Hypothalamus (tissue), 51 donors: Measurements from ENCODE around the gene MACO1.

ENCODE experiments used
- DNase-seq, 51 donors: peaks; one replicate each; lab custom pipeline; 2025; lab: John Stamatoyannopoulos, UW

Gene MACO1

DNA sequence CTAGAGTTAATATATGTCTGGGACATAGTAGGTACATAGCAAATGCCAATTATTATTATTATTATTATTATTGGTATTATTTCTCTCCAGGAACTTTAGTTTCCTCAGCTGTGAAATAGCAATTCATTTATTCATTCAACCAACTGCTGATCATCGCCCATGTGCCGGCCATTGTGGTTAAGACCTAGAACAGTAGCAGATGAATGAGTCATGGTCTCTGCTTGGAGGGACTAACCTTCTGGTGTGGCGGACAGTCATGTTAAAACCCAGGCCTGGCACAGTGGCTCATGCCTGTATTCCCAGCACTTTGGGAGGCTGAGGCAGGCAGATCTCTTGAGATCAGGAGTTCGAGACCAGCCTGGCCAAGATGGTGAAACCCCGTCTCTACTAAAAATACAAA, 88.9 kb downstream of the MACO1 start:
- no peak for DNase-seq

DNA sequence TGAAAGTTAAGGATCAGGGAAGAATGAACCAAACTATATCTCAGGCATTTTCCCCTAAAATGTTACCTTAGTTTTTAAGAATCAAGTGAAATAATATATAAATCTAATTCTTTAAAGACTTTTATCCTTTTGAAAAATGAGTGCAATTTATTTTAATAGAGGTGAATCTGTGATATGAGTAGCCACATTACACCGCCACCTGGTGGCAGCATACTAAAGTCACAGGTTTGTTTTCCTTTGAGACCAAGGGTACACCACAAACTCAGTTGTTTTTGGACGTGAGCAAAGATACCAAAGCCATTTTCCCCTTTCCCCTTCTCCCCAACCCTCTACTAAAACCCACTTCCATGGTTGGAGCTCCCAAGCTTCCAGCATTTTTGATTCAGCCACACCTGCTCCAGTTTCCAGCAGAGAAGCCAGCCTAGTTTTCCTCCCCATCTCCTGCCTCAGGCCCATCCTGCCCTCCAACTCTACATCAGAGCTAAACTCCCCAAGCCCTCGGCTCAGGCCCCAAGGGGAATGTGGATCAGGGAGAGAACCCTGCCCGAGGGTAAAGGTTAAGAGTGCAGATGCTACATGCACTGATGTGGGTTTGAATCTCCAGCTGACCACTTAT, 89.9 kb downstream of the MACO1 start:
- peak in 32 of 51 donors; percentile 9 to 81 (median 40) for DNase-seq

DNA sequence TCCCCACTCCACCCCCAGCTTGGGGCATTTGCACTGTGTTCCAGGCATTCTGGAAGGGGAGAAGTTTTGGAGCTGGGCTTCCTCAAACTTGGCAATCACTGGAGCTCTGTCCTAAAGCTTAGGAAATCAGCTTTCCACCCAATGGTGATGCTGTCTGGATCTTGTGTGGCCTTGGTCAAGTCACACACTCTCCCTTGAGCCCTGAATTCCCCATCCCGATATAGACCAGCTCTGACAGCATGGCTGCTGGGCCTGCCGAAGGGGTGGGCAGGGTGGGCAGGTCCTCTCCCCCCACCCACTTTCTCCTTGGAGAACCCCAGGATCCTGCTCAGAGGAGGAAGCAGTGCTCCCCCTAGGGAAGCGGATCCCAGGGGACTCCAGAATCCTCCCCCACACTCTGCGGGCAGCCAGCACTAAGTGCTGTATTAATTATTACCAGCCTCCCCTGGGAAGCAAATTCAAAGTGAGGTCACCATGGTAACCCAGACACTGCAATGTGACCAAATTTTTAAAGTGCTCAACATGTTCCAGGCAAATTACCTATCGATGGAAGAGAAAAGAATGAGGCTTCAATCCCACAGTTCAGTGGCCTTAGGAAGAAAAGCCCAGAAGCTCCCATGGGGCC, 91.4 kb downstream of the MACO1 start:
- peak in 4 of 51 donors; percentile 8 to 37 (median 14) for DNase-seq

DNA sequence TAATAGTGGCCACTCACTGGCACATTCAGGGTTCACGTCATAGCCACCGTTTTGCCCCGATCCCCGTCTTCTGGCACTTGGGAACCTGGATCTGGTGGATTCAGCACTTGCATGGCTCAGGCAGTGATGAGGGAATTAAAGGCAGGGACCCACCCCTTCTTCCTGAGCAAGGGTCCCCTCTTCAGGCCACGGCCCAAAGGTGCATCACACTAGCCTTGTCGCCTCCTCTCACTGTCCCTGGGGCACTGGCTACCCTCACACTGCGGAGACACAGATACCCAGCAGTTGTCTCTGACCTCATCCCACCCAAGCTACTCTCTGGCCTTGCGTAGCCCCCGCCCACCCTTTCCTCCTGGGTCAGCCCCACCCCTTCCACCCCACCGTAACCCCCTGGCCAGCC, 92.8 kb downstream of the MACO1 start:
- DNase-seq, result no peak

DNA sequence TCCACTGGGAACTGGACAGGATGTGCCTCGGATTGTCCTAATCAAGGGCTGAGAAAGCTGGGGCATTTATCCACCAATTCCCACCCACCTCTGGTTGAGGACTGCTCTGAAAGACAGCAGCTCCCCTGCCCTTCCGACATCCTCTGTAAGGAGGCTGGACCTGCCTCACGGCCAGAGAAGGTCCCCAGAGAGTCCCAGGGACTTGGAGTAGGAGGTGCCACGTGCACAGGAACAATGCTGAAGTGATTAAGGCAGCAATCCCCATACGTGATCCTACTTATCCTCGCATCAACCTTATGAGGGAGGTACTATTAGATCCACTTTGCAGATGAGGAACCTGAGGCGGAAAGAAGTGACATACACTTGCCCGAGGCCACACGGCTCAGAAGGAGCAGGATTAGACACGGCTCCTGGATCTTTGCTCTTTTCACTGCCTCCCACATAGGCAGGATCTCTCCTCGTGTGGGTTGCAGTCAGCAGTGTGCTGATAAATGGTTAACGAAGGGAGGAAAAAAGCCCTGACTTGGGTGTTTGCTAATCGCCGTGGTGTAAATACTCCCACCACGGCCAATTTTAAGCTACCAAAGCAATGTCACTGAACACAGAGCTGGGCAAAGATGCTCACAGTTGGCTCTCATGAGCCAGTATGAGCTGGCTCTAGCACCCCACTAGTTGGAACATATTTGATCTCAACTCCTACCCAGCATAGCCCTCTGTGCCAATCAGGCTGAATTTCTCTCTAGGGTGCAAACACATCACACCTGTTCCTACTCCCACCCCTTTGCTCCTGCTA, 94.1 kb downstream of the MACO1 start:
- peak in 1 of 51 donors; percentile 37 for DNase-seq

DNA sequence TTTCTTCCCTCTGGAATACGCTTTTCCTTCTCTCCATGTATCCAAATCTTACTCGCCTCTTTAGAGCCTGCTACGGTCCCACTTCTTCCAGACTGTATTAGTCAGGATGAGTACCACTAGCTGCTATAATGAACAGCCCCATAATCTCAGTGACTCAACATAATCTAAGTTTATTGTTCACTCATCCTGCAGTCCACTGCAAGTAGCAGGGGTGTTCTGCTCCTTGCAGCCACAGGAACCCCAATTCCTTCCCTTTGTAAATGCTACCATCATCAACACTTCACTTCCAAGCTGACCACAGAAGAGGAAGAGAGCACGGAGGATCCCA, 94.6 kb downstream of the MACO1 start:
- no peak for DNase-seq

DNA sequence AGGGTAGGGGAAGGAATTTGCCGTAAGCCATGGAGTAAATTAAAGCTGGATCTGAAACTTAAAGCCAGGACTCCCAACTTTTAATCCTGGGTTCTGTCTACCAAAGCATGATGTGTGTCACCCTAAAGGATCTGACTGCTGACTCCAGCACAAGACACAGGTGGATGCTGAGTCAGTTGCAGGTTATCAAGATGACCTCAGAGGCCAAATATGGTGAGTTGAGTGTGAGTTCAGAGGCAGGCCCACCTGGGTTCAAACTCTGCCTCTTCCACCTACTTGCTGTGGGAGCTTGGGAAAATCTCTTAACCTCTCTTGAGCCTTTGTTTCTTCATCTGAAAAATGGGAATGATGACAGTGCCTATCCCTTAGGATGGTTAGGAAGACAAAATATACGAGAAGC, 96.1 kb downstream of the MACO1 start:
- no peak for DNase-seq

DNA sequence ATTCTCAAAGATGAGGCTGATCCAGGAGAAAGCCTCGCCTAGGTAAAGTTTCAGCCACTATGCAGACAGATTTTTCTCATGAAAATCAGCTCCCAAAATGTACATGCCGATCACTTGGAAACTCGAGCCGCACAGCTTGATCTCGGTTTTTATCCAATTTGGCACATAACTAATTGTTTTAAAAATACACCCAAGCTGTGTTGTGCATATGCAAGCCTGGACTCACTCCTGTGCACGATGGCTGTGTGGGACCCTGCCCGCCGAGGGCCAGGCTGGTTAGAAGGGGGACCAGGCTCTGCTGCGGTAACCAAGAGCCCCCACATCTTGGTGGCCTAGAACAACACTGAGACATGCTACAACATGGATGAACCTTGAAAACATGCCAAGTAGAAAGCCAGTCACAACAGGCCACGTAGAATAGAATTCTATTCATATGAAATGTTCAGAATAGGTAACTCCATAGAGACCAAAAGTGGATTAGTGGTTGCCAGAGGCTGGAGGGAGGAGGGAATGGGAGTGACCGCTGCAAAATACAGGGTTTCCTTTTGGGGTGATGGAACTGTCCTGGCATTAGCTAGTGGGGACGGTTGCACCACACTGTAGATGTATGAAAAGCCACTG, 96.6 kb downstream of the MACO1 start:
- no peak for DNase-seq

DNA sequence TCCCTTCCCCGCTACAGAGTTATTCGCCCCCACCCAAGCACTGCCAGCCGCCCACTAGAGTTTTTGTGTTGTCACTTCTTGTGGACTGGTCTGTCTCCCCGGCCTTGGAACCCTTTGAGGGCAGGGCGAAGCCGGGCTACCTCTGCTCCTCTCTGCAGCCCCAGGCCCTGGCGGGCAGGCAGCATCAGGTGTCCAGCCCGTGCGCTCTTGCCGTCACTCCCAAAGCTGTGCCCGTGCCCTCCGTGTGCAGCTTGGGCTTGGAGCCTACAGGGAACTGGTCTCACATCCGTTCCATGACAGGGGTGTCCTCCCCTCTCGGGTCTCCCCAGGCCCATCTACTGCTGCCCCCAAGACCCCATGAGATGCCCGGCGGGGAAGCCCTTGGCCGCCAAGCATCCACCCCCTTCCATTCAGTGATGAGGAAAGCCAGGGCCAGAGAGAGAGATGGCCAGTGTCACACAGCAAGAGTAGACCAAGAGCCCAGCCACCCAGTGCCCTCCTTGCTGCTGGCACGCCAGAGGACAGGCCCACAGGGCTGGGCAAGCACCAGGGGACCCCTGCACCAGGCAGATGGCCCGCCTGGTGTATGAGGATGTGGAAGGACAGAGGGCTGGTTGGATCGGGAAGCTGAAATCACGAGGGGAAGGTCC, 97.4 kb downstream of the MACO1 start:
- no peak for DNase-seq

DNA sequence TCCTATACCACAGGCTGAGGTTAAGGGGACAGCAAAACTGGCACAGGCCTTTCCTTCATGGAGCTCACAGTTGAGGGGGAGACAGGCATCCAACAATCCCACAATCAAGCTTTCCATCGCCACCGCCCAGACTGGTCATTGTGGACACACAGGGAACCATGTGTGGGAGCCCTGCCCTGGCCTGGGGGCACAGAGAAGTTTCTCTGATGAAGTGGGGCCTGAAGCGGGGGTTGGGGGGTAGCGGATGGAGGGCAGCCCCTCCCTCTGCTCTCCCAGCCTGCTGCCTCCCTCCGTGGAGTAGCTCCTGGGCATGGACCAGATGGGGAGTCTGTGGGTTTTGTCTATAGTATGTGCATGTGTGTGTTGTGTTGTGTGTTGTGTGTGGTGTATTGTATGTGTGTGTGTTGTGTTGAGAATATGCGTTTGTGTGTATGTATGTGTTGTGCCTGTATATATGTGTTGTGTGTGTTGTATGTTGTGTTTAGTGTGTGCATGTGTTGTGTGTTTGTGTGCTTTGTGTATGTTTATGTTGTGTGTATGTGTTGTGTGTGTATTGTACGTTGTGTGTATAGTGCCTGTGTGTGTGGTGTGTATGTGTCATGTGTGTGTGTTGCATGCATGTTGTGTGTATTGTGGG, 98.3 kb downstream of the MACO1 start:
- DNase-seq, result no peak

DNA sequence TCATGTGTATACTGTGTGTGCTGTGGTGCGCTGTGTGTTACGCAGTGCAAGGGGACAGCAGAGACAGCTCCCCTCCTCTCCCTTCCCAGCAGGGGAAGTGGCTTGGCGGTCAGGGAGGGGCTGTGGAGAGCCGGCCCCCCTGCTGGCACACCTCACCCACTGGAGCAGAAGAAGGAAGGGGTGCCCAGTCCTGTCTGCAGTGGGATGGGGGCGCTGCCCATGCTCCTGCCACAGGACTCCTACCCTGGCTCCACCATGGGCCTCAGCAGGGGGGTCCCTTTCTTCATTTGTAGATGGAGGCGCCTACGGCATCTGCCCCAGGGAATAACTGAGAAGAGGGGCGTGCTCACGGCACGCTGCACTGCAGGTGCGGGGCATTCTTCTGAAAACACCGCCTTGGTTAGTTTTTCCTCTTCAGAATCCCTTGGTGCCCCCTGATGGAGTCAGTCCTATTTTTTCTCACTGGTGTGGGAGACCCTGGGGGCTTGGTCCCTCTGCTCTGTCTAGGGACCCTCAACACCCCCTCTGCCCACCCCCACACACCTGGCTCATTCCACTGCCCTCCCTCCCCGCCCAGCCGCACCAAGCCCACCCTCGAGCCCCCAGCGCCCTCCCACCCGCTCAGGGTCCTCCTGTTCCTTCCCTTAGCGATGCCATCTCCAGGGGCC, 99.0 kb downstream of the MACO1 start:
- DNase-seq, result no peak

DNA sequence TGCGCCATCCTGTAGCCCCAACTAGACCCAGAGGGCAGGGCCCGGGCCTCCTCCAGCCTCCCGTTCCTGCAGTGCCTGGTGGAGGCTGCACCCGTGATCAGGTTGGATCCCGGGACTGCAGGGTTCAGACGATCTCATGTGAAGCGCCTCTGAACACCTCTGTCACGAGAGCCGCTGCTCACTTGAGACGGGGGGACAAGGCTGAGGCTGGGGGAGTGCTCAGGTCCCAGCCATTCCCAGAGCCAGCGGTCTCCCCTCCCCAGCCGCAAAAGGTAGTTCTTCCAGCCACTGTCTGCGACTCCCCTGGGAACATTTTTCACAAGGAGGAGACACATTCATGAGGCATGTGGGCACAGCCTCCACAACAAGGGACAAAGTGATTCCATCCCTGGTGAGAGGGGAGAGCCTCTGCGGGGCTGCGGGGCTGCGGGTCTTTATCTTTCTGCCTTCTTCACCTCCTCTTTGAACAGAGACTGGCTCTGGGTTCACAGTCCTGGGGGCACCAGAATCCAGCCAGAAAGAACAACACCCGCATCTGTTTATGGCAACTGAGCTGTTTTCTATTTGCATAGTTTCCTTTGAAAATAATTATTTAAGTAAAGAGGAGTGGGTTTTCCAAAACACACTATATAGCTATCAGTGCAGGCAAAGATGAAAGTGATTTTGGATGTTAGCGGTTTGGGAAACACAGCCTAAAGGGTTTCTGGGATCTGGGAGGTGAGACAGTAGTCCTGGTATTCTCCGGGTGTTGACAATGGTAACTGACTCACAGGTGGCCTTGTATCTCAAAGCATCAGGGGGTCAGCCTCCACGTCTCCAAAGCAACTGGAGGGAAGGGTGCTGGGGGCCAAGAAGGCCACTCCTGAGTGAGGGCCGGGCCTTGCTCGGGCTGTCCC, 99.7 kb downstream of the MACO1 start:
- DNase-seq, result no peak

DNA sequence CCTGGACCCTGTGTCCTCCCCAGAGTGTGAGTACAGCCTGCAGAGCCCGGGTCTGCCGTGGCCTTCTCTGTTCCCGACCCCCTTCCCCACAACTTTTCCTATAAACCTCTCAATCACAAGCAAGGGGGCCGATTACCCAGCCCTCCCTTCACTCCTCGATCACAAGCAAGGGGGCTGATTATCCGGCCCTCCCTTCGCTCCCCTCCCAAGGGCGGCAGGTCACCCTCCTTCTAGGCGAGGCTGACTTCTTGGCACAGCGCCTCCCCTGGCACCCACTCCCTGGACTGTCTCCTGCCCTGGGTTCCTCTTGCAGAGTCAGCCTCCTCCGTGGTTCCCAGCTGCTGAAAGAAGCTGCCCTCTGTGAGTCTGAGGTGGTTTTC, 100.4 kb downstream of the MACO1 start:
- DNase-seq, result no peak

DNA sequence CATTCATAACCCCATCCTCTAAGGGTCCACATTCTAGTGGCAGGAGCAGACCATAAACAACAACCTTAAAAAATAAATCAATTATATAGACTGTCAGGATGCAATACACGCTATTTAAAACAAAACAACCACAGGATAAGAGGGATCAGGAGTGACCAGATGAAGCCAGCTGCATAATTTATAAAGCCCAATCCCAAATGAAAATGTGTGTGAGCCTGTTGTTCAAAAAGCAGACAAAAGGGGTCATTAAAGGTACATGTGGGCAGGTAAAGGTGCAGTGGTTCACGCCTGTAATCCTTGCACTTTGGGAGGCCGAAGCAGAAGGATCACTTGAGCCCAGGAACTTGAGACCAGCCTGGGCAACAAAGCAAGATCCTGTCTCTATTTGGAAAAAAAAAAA, 102.3 kb downstream of the MACO1 start:
- no peak for DNase-seq

DNA sequence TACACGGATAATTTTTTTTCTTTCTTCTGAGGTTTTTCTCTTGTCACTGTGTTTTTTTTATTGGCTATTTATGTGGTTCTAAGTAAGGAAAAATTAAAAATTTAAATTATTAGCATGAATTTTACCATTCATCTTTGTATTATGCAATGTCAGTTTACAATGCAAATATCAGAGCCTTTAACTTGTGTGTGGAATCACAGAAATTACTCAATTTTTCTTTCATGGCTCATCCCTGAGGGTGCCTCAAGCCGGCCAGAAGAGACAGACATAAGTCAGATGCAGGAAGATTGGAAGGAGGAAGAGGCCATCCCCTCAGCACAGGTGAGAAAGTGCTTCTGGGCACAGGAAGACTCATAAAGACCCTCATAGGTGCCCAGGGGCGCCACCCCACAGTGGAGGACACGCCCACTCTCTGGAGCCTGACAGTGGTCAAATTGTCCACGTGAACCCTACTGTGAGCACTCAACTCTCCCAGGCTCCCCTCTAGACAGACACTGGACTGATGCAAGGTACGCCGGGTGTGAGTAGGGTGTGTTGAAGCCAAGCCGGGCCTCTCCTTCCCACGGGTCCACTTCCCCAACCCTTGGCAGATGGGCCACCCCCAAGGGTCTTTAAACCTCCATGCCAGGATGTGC, 103.2 kb downstream of the MACO1 start:
- DNase-seq, result no peak

DNA sequence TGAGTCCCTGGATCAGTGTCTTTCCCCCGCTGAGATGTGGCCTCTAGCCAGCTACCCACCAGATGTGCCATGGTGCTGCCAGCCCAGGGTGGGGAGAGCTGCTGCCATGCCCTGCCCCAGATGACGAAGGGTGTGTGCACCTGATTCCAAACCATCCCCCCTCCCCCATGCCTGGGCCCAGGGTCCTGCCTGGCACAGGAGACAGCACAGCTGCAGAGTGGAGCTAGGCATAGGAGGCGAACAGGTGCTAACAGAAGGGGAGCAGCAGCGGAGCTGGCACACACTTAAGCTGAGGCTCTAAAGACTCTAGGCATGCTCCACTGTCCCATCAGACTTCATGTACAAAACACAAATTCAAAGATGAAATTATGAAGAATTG, 103.7 kb downstream of the MACO1 start:
- no peak for DNase-seq

DNA sequence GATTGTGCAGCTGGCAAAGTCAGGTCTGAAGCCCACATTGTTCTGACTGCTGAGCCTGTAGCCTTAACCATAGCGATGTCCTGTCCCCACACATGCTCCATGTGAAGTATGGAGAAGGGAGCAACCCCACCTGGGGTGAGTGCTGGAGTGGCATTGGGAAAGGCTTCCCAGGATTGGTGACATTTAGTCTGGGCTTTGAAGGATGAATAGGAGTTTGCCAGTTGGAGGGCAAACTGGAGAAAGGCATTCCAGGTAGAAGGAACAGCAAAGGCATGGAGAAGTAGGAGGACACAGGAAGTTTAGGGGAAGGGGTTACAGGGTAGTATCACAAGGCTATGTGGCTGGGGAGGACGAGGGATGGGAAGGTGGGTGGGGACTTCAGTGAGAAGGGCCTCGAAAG, 105.4 kb downstream of the MACO1 start:
- DNase-seq, result no peak

DNA sequence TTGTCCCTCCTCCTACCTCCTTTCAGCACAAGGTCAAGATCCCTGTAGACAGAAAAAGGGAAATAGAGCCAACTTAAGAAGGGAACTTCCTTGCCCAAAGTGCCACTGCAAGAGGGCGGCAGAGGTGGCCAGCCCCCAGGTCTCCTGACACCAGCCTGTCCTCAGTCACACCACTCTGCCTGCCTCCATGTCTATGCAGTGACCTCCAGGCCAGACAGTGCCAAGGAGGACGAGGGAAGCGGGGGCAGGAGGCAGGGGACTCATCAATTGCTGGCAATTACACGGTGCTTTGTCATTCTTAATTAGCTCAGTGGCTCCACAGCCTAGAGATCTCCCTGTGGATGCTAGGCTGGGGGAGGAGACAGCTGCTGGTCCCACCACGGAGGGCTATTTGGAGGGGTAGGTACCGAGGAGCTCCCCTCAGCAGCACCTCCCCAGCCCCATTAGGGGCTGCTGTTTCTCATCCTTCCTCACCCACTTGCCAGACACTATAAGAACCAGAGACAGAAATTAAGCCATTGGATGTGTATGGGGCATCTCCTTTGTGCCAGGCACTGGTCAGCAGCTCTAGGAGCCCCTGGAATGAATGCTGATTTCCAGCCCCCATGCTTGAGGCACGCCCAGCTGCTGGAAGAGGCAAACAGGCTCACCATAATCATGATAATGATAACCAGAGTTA, 106.6 kb downstream of the MACO1 start:
- no peak for DNase-seq
